ENCODE measurements around the gene TRAF2.

DNA sequence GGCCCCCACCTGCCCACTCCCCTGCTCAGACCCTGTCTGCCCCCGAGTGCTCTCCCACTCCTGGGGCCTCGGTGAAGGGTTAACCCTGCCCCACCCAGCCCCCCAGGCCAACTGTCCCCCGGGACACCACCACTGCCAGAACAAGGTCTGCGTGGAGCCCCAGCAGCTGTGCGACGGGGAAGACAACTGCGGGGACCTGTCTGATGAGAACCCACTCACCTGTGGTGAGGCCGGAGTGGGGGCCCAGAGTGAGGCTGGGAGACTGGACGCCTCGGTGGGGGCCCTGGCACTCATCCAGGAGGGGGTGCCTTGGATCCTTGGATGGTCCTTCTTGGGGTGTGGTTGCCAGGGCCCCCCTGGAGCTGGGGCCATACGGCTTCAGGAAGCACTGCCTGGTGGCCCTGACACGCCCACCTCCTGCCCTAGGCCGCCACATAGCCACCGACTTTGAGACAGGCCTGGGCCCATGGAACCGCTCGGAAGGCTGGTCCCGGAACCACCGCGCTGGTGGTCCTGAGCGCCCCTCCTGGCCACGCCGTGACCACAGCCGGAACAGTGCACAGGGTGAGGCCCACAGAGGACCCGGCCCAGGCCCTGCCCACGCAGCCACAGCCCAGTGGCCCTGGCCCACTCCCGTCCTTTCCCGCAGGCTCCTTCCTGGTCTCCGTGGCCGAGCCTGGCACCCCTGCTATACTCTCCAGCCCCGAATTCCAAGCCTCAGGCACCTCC is 32.0 kb upstream of the TRAF2 start:
- TF ChIP-seq CTCF (IDR thresholded peaks at IDR 0.05) (no peak), POLR2A (IDR thresholded peaks at IDR 0.05) (no peak)

All from stomach (tissue), 4 donors.